Stimulated activated CD8-positive, alpha-beta memory T cell treated with anti-CD3 and anti-CD28 coated beads, Interleukin-7, amount 100 ng/mL, for 48 hours (primary cell): ENCODE measurements around the gene ERH.

ENCODE experiments used
- DNase-seq, 2 donors: peaks; one replicate each; pipeline ENCODE4 v3.0.0-alpha.2; 2020; ENCODE audit warnings: low read depth in 1 of 2; ENCODE audit errors: extremely low read depth in 1 of 2

The ERH gene

DNA sequence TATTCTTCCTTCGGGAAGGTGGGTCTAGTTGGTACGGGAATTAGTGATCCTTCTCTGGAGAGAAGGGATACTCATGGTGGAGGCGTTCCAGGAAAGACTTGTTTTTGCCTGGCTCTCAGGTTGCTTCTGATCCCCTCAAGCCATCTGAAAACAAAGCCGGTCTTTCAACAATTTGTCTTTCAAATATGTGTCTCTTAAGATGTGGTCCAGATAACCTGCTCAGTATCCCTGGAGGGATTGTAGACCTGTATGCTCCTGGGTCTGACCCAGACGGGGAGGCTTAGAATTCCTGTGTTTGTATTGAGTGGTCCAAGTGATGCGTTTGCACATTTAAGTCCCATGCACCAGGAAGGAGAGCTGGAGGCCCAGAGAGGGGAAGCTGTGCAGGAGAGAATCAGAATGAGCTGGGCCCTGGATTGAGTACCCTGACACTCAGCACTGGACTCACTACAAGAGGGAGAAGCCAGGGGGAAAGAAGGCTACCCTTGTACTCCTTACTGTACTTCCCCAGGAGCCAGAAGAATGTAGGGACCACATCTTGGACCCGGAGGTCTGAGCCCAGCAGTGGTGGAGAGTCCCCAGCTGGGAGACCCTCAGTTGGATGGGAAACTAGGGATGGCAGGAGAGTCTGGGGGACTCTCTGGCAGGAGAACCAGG is 40.4 kb downstream of the ERH start:
- DNase-seq, result no peak

DNA sequence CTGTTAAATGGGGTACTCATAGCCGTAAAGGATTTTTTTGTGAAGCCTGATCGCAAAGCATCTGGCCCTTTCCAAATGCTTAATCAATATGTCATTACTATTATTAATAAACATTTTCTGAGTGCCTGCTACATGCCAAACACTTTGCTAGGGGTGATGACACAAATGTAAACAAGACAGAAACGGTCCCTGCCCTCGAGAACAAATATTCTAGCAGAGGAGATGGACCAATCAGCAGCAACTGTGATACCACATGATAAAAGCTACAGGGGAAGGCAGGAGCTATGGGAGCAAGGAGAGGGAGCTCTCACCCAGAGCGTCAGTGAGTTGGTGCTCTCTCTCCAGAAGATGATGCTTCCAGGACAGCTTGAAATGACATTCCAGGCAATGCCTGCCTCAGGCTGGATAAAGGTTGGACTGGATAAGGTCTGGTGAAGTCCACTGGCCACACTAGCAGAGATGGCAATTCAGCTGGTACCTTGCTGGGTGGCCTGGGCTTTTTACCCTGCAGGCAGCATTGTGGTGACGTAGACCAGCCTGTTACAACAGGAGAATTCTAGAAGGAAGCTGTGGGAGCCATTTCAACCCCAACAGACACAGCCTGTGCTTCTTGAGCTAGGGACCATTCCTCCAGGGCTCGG is 41.1 kb downstream of the ERH start:
- no peak for DNase-seq

DNA sequence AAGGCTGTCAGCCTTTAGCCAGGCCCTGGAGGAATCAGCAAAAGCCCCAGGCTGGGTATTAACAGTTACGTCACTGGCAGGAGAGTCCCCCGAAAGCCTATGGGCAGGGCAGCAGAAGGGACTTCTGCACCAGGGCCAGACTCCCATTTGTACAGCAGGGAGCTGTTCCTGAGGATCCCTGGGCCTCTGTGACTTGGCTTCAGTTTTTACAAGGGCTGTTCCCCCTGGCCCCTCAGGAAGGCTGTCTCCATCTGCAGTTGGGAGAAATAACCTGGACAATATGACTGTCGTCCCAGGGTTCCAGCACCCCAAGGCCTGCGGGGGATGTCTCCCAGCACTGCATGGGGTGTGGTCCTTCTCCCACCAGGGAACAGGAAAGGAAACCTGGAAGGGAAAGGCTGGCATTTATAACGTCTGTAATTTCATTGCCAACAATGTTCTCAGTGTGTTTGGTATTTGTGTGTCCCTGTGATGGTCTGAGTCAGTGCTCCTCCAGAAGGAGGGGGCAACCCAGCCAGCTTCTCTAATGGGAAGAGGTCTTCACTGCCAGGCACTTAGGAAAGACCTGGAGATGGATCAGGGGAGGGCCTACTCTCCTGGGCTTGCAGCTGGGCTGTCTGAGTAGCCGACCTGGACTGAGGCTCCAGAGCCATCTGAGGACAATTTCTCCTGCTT is 42.4 kb downstream of the ERH start:
- DNase-seq, result no peak

DNA sequence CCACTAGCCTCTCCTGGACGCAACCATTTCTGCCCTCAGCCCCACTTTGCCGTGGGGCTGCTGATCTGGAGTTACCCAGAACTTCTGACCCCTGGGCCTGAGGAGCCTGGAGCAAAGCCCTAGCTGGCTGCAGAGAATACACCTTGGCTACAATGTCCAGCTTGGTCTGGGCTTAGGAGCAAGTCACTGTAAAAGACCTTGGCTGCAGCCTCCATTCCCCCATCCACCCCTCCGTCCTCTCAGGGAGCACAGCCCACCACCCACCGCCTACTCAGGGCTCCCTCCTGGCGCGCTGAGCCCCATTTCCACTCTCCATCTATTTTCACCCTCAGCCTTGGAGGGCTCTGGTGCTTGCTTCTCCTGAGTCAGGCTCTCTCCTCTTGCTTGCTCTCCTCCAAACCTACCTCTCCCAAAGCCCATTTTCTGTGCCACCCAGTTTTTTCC is 42.9 kb downstream of the ERH start:
- DNase-seq, result no peak

DNA sequence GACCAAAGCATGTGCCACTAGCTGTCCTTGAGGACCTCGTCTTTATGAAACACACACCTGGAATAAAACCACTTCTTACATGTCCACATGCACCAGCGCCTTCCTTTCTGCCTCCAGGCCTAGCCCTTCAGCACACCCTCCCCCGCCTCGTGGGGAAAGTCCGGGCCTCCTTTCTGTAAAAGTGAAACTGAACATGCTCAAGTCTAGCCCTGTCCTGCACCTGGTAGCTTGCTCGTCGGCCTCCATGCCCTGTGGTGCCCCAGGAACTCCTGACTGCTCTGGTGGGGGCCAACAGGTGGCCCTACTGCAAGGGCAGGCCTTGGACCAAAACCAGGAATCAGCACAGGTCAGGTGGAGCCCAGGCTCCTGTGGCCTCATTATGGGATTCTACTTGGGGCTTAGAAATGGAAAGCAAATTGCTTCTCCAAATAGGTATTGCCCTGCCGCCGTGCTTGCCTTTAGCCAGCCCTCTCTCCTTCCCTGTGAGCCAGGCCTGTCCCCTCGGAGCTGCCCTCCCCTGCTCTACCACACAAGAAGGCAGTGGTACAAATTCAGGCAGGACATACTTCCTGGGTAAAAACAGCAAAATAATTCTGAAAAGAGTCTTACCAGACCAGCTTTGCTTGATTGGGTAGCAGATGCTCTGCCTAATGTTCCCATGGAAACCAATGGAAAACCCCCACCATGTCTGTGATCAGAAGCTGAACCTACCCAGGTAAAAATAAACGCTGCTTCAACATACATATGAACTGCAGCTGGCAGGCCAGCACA is 43.5 kb downstream of the ERH start:
- peak; percentile 45 to 60 for DNase-seq

DNA sequence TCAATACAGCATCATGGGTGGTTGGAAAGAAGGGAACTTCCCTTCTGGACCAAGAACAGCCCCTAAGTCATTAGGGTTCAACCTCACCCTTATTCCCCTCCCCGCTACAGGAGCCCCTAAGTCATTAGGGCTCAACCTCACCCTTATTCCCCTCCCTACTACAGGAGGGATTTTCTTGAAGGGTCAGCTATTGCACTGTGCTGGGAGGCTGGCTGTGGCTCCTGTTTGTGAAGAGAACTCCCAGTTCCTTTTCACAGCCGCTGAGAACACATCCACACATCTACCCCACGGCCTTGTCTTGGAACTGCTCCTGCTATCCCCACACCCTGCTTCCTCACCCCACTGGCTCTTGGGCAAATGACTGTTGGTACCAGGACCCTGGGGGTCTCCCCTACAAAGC is 44.9 kb downstream of the ERH start:
- no peak for DNase-seq

DNA sequence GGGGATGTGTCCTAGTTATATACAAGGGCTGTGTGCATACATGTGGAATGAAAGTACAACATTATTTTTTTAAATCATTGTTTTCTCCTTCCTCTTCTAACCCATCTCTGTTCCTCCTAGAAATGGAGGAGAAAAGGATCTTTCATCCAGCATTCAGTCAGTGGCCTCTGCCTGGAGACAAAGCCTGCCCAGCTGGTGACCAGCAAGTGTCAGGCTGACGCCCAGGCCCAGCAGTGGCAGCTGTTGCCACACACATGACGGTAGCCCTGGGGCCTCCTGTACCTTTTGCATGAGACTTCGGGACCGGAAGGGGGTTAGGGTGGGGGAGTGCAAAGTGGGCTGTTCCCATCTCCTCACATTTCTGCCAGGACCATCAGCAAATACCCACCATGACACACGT is 46.2 kb downstream of the ERH start:
- no peak for DNase-seq

DNA sequence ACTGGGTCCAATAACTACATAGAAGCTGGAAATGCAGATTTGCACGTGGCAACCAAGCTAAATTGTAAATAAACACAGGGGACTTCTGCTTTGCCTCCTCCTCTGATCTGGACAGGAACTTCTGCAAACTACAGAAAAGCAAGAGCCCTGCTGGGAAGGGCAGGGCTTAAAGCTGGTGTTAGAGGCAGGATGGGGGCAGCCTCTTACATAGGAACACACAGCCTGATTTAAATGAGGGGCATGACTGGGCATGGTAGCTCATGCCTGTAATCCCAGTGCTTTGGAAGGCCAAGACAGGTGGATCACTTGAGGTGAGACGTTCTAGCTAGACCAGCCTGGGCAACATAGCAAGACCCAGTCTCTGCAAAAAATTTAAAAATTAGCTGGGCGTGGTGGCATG is 46.7 kb downstream of the ERH start:
- DNase-seq, result no peak

DNA sequence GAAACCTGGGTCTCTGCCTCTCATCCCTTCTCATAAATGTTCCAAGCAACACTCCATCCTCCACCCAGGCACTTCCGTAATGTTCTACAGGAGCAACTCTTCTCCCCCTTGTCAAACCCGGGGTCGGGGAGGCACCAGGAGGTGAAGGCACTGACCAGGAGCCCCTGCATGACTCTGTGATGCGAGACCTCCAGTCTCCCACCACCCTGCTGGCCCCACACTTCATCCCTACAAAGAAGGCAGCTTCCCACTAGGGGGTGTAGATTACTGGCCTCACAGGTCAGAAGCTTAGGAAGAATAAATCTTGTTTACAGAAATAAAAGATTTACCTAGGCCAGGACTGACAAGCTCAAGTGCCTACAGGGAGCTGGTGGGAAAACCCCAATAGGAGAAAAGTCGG is 47.2 kb downstream of the ERH start:
- no peak for DNase-seq

DNA sequence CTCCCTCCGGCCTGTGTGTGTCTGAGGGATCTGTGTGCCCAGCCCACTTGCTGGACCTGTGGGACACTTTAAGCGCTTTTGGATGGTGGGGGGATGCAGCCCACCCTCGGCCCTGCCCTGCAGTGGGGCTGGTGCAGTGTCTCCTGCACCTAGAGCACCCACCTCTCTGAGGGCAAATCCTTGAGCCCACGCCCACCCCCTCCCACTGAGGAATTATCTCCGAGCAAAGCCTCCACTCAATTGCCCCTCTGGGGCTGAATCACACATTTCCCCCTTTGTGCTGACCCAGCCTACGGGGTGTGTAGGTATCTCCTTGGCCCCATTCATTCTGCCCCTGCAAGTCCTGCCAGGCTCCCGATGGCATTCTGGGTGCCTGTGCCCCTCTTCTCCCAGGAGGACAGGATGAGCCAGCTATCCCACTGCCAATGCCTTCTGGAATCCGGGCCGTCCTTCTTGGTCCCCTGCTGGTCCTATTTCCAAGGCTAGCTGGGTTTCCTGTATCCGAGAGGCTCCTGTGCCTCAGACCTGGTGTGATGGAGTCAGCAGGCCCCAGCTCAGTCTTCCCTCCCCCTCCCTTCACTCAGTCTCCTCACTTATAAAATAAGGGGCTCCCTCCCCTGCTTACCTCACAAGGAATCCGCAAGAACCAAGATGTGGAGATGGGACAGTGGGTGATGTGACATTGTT is 48.9 kb downstream of the ERH start:
- DNase-seq, result no peak

DNA sequence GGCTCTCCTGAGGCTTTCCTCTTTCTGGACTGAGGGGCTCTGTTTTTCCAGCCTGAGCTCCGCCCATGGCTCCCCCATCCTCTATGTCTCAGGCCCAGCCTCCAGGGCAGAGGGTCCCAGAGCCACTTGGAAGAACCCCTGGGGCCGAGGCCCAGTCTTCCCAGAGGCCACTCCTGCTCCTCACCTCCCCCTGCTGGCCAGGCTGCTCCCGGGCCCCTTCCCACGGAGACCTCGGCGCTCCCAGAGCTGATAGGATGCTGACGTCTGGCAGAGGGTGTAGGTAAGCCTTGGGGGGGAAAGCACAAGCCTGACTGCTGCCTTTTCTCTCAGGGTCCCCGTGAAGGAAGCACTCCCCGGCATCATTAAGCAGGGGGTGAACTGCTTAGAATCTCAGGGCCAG is 51.4 kb downstream of the ERH start:
- DNase-seq, result no peak

DNA sequence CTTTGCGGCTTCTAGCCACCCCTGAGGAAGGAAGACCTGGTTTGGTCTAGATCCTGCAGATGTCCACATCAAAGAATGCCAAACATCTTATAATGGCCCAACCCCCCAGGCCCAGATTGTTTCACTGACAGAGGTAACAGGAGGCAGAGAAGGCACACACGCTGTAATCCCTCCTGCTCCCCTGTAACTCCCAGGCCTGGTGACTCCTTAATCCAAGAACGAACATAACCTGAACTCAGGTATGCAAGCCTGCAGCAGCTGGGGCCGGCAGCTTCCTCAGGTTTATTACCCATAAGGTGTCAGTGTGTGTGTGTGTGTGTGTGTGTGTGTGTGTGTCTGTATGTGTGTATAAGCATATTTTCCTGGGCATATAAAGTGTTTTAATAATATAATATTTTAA is 52.7 kb downstream of the ERH start:
- DNase-seq, result no peak

DNA sequence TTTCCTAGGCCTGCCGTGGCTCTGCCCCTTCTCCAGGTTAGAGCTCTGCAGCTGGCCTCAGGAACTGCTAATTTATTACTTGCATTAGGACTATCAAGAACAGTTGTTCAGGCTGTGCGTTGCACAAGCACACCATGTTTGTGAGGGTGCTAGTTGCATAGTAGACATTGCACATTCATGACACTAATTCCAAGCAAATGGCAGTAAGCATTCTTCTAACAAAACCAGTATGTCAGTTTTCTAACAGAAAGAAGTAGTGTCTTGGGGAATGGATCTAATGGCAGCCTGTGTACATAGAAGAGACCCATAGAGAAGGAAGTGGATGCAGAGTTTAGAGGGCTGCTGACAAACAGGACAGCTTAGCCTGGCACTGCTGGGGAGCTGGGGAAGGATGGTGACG is 53.9 kb downstream of the ERH start:
- no peak for DNase-seq

DNA sequence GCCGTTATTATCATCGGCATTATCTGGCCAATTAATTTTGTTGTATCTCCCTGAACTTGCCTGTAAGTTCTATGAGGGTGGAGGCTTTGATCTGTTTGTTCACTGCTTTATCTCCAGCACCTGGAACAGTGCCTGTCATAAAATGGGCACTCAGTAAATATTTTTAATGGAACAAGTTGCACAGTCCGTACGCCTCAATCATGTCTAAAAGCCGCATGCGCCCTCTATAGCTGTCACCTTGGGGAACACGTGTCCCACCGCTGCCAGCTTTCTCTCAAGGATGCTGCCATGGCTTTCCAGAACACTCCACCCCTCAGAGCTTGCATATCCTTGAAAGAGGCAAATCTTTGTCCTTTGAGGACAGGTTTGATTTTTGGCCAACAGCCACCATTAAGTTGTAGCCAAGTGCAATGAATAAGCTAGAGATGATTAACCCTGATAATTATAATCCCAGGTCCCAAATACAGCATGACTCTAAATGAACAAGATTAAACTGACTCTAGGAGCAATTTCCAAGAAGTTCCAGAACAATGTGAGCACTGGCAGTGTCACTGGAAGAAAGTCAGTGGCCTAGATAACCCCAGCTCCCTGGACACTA is 55.1 kb downstream of the ERH start:
- no peak for DNase-seq

DNA sequence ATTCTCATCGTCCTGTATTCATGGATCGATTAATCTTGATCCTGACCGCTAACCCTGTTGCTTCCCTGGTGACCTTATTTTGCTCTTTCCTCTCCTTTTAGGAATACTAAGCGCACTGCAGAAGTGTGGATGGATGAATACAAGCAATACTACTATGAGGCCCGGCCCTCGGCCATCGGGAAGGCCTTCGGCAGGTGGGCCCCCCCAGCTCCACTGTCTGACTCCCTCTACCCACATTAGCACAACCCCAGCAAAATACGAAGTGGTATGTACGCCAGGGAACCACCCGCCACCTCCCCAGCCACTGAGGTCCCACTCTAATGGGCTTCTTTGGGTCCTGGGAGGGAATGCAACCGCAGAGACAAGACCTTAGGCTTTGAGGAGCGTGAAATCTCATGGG is 58.7 kb downstream of the ERH start:
- DNase-seq, result no peak

DNA sequence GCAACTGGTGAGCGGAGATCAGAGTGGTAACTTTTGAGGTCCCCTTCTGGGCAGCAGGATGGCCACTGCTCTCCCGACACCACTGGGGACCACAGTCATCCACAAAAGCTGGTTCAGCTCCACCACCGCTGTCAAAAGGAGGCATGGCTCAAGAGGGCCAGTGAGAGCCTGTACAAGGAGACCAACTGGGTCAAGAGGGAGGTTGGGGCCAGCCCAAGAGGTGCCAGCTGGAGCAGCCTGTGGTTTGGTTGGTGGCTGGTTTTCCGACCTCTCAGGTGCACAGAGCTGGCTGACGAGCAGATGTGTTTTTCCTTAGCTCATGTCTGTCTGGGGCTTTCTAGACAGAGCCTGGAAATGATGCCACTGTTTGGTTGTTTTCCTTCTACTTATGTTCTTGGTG is 60.1 kb downstream of the ERH start:
- no peak for DNase-seq

DNA sequence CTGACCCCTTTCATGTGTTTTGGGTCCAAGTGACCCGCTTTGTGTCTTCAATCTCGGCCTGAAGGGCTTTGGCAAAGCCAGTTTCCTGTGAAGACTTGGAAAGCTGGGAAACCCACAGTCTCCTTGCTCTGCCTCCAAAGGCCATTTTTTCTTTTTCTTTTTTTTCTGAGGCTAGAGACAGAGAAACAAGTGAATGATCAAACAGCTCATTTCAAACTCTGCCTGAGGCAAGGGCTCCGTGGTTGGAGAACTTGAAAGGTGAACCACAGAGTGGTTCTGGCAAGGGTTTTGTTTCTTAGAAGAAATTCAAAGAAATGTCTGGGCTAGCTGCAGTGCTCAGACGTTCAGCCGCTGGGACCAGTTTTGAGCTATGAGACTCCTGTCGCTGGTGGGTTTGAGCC is 62.7 kb downstream of the ERH start:
- DNase-seq, result no peak

DNA sequence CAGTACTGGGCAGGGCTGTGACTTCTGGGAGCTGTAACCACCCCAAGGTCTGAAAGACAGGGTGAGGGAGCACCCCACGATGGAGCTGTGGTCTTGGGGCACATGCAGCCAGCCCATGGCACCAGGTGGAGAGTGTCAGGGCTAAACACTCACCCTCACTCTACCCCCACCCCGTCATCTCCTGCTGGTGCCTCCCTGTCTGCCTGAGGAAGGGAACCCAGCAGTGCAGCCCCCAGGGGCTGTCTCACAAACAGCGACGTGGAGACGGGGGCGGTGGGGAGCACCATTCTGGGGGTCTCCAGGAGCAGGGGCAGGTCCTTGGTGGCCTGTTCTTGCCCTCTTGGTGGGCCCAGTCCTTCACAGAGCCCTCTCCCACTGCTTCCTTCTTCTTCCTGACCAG is 63.5 kb downstream of the ERH start:
- DNase-seq, result no peak

DNA sequence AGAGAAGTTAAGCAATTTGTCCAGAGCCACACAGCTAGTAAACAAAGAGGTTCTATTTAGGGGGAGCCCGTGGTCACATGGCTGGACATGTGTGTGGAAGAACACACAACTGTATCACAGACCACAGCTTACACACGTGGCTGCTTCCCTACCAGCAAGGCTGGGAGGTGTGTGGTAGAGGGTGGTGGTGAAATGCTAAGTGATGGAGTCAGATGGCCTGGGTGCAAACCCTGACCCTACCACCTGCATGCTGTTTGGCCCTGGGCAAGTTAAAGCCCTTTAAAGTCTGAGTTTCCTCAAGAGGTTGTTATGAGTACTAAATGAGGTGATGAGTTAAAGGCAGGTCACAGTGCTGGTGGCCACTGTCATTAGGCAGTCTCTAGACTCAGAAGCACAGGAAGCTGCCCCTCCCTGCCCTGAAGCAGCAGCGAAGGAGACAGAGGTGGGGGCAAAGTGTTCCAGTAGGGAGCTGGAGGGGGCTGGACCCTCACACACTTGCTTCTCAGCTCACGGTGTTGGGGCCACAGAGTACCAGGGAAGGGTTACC is 64.2 kb downstream of the ERH start:
- no peak for DNase-seq

DNA sequence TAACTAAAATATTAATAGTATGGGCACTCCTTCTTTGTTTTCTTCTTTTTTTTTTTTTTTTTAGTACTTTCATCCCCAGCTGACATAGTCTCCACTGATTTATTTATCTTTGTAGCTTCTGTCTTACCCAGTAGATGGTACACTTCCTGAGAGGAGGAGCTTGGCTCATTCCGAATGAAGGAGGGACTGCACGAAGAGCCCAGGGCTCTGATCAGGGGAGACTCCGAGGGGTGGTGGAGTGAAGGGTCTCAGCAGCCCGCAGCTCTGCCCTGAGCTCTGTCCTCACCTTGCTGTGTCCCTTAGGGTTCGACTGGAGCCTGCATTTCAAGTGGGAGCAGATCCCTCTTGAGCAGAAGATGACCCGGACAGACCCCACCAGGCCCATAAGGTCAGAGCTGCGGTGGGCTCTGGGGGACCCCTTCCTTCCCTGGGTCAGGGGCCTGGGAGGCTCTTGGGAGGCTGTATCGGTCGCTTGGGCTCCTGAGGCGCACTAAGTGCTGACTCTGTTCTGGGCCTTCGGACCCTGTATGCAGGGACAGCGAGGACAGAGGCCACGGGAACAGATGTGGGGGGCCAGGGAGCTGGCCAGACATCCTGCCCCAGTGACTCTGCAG is 65.2 kb downstream of the ERH start:
- DNase-seq, result no peak
